Lung (tissue), 13 donors: ENCODE data around the gene COPS7B. TPM values are rescaled to one million over a fixed set of nuclear protein-coding genes. Genes with fewer than 3 reads are reported as not detected.

Experiments used
- ATAC-seq: fragments of 200-7000 bp; cut with Tn5 transposase; one replicate; pipeline ENCODE4 v1.9.1; 2020; ENCODE audit warnings: moderate number of reproducible peaks; ENCODE audit not compliant: insufficient read depth, low FRiP score
- DNase-seq, 3 donors: peaks; one replicate each; pipeline ENCODE4 v3.0.0-alpha.2; 2013 to 2017
- H3K27ac ChIP-seq, 2 donors: one replicate each; pipeline ENCODE4 v1.5.1; 2013; ENCODE audit warnings: mild to moderate bottlenecking in 2 of 2, moderate library complexity in 2 of 2, control low read depth in 1 of 2, inconsistent platforms in 1 of 2, low read depth in 1 of 2, low read length in 1 of 2
- H3K27me3 ChIP-seq, 3 donors: one replicate each; pipeline ENCODE4 v1.5.1; 2013; ENCODE audit warnings: low read length in 2 of 3; ENCODE audit not compliant: control insufficient read depth in 3 of 3, insufficient read depth in 3 of 3
- H3K36me3 ChIP-seq, 4 donors: one replicate each; pipeline ENCODE4 v1.5.1; 2013; ENCODE audit warnings: low read length in 4 of 4, mild to moderate bottlenecking in 1 of 4, moderate library complexity in 1 of 4; ENCODE audit not compliant: control insufficient read depth in 4 of 4, insufficient read depth in 4 of 4
- H3K4me1 ChIP-seq, 5 donors: one replicate each; pipeline ENCODE4 v1.5.1; 2013; ENCODE audit warnings: low read length in 5 of 5, mild to moderate bottlenecking in 2 of 5, moderate library complexity in 1 of 5; ENCODE audit not compliant: control insufficient read depth in 5 of 5, insufficient read depth in 5 of 5
- H3K4me3 ChIP-seq: one replicate; pipeline ENCODE4 v1.5.1; 2013; ENCODE audit warnings: mild to moderate bottlenecking, control low read depth, moderate library complexity
- H3K9ac ChIP-seq, 2 donors: one replicate each; pipeline ENCODE4 v1.5.1; 2013; ENCODE audit warnings: low read length in 2 of 2, control low read depth in 1 of 2; ENCODE audit not compliant: insufficient read depth in 1 of 2
- H3K9me3 ChIP-seq, 4 donors: one replicate each; pipeline ENCODE4 v1.5.1; 2013; ENCODE audit warnings: low read length in 3 of 4, mild to moderate bottlenecking in 1 of 4, moderate library complexity in 1 of 4; ENCODE audit not compliant: control insufficient read depth in 4 of 4, insufficient read depth in 3 of 4
- CTCF ChIP-seq: IDR thresholded peaks from 2 replicates; pipeline ENCODE4 v1.5.1; 2012; ENCODE audit warnings: mild to moderate bottlenecking; ENCODE audit errors: control extremely low read depth, extremely low read depth
- WGBS, 2 donors: extraction: QIAGEN DNeasy Blood & Tissue Kit; methylation state at CpG; one replicate each; pipeline ENCODE4 v1.1.7; 2013; 5-methylcytosine and 5-hydroxymethylcytosine counted together
- polyA plus RNA-seq, 2 donors: library from polyadenylated mRNA; stranded (reverse); fragments of 200-250 nt; gene quantifications; one replicate each; pipeline ENCODE4 v1.2.1, GENCODE V29; 2013
- small RNA-seq: library from RNA; depleted of rRNA; stranded (forward); fragments of <200 nt; gene quantifications from one replicate; pipeline ENCODE3, GENCODE V24; 2014; ENCODE audit warnings: low replicate concordance
- total RNA-seq, 2 donors: library from RNA; depleted of rRNA in 1 of 2; stranded (reverse); fragments of >200 nt in 1 of 2; gene quantifications; one replicate each; pipeline ENCODE4 v1.2.1, GENCODE V29; 2014 to 2021
- donor health status: control.
- donor health status: control.
- donor health status: Bipolar disorder and iron deficiency.
- donor health status: healthy.
- donor health status: DM: yes; HTN: yes; CAD: no.

Gene COPS7B
- total and polyA plus RNA-seq, 4 donors: 19.5 to 39.4 (median 23.1) TPM

GRCh38 chr2:231854616-231855125 is 68.4 kb downstream of the COPS7B start:
- no peak for TF ChIP-seq CTCF
- H3K4me1 ChIP-seq: no peaks in the 10 kb centered on the region
- H3K9ac ChIP-seq: no peak overlapping the region
- no peak overlapping the region for H3K4me3 ChIP-seq
- H3K27me3 ChIP-seq: no peaks in the 10 kb centered on the region
- H3K27ac ChIP-seq: no peak overlapping the region
- H3K36me3 ChIP-seq: no peaks in the 10 kb centered on the region
- H3K9me3 ChIP-seq: peaks cover 0 to 2% (median 0%) of the 10 kb centered on the region in 4 donors
- WGBS, 2 donors: 78 to 84% methylated on average over 9 of the region's 9 CpGs
- ATAC-seq (no peak), DNase-seq (no peak)

- ATAC-seq (no peak), DNase-seq (no peak)
- Histone ChIP-seq H3K27ac (no peak overlapping the region), H3K4me3 (no peak overlapping the region), H3K9ac (no peak overlapping the region), H3K9me3 (peaks cover 0 to 2% (median 0%) of the 10 kb centered on the region in 4 donors), H3K27me3 (no peaks in the 10 kb centered on the region), H3K36me3 (no peaks in the 10 kb centered on the region), H3K4me1 (no peaks in the 10 kb centered on the region)
- WGBS, 2 donors: 76 to 92% methylated on average over 6 of the region's 6 CpGs
- no peak for TF ChIP-seq CTCF
Measured at GRCh38 chr2:231856959-231857358, 70.7 kb downstream of the COPS7B start.

Small RNA genes within 50 kb of the gene (small RNA-seq; reads per million reads assigned to genes)
- not detected for gene AC073476.4

Other genes with a start within 250 kb of the COPS7B start
- not detected for gene TEX44, start 193.6 kb upstream of the COPS7B start, total RNA-seq
- not detected for gene TEX44, start 193.6 kb upstream of the COPS7B start, polyA plus RNA-seq
- gene PTMA, start 77.9 kb upstream of the COPS7B start, total RNA-seq: 100 to 1,000 TPM; 755 to 925 TPM
- gene PTMA, start 77.9 kb upstream of the COPS7B start, polyA plus RNA-seq: 1,000 to 10,000 TPM; 1,633 to 1,655 TPM
- 10 to 100 TPM; 21.5 to 21.6 TPM for gene PDE6D, start 5.2 kb upstream of the COPS7B start, total RNA-seq
- 10 to 100 TPM; 24.4 to 25.6 TPM for gene PDE6D, start 5.2 kb upstream of the COPS7B start, polyA plus RNA-seq
- under 1 TPM; 0.77 to 0.94 TPM for gene NPPC, start 140.0 kb downstream of the COPS7B start, total RNA-seq
- not detected for gene NPPC, start 140.0 kb downstream of the COPS7B start, polyA plus RNA-seq
- gene DIS3L2, start 175.3 kb downstream of the COPS7B start, total RNA-seq: 10 to 100 TPM; 40.8 to 41.0 TPM
- 10 to 100 TPM; 12.7 to 21.3 TPM for gene DIS3L2, start 175.3 kb downstream of the COPS7B start, polyA plus RNA-seq